GM12864 (cell line): ENCODE measurements around the gene SEMA3B.

Source experiments
- DNase-seq: peaks from one replicate; pipeline ENCODE4 v3.0.0-alpha.2; 2011; ENCODE audit warnings: low read depth
- H3K4me3 ChIP-seq: 2 replicates; pipeline ENCODE4 v1.5.1; 2011; ENCODE audit warnings: mild to moderate bottlenecking, low read depth, low read length, control low read depth
- TF ChIP-seq, protein P1 (sequence below): IDR thresholded peaks from 2 replicates; pipeline ENCODE4 v1.5.1; 2011; ENCODE audit warnings: low read depth, mild to moderate bottlenecking, moderate library complexity, low read length, control low read depth, inconsistent platforms; ENCODE audit errors: missing control alignments

The SEMA3B gene

DNA sequence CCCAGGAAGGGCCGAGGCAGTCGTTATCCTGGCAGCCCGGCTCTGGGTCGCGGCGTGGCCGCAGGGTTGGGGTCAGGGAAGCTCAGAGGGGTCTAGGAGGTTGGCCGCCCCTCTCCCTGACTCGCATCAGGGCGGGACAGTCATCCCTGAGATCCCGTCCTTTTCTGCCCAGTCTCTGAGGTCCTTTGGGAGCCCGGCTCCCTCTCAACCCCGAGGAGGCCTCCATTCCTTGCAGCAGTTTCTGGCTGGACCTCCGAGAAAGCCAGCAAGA is 53.1 kb downstream of the SEMA3B start:
- TF ChIP-seq, protein P1, sequence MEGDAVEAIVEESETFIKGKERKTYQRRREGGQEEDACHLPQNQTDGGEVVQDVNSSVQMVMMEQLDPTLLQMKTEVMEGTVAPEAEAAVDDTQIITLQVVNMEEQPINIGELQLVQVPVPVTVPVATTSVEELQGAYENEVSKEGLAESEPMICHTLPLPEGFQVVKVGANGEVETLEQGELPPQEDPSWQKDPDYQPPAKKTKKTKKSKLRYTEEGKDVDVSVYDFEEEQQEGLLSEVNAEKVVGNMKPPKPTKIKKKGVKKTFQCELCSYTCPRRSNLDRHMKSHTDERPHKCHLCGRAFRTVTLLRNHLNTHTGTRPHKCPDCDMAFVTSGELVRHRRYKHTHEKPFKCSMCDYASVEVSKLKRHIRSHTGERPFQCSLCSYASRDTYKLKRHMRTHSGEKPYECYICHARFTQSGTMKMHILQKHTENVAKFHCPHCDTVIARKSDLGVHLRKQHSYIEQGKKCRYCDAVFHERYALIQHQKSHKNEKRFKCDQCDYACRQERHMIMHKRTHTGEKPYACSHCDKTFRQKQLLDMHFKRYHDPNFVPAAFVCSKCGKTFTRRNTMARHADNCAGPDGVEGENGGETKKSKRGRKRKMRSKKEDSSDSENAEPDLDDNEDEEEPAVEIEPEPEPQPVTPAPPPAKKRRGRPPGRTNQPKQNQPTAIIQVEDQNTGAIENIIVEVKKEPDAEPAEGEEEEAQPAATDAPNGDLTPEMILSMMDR: no peak
- no peak for DNase-seq
- peak overlapping the region; percentile 61 for H3K4me3 ChIP-seq

DNA sequence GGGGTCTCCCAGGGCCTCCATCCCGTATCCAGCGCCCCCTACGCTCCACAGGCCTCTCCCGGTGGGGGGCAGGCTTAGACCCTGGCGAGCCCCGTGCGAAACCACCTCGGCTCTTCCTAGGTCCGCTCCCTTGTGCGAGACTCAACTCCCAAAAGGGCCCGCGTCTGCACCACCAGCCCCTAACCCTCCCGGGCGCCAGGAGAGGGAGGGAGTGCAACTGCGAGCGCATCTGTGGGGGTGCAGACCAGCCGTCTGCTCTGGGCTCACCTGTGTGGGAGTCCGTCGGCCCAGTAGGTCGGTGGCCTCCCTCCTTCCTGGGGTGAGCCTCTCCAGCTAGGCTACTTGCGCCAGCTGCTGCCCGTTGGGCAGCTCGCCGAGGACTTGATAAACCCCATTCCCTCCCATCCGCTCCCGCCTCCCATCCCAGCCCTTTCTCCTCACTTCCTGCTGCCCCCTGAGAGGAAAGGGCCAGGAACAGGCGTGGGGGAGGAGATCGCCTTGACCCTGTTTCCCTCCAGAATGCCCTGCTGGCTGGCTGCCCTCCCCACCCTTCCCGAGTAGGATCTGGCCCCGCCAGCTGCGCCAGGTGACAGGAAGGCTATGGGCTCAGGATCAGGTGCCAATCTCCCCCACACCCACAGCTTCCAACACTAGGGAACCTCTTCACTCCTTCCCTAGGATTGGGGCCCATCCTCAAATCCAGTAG is 53.6 kb downstream of the SEMA3B start, which contains the start of gene HYAL2:
TSS of gene HYAL2 (minus strand) at position 360 of the 706 bp plus-strand sequence. CDS start 2,256 bp downstream, outside the sequence.
- no peak for DNase-seq
- H3K4me3 ChIP-seq: peak within 1 kb of the TSS; percentile 61

DNA sequence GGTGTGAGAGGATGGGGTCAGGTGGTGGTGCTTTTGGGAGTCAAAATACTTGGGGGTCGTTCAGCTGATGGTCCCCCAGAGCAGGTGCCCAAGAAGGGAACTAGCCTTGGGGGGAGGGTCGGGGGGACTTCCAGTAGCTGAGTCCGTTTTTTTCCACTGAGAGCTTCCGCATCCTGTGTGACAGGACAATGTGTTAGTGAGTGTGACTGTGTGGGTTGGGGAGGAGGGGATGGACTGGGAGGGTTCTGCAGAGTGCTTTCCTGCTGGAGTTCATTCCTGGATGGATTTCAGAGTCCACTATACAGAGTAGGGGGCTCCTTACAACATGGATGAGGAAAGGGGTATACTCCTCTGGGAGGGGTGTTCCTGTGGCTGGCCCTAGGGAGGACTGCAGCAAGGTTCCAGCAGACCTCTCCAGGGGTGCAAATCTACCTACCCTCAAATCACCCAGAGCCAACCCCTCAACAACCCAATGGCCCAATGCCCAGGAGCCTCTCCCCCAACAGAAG is 54.2 kb downstream of the SEMA3B start:
- H3K4me3 ChIP-seq: no peak overlapping the region
- no peak for DNase-seq

More for the DNA sequence above, 53.6 kb downstream of the SEMA3B start, which contains the start of gene HYAL2:
- TF ChIP-seq, protein P1: no peak

DNA sequence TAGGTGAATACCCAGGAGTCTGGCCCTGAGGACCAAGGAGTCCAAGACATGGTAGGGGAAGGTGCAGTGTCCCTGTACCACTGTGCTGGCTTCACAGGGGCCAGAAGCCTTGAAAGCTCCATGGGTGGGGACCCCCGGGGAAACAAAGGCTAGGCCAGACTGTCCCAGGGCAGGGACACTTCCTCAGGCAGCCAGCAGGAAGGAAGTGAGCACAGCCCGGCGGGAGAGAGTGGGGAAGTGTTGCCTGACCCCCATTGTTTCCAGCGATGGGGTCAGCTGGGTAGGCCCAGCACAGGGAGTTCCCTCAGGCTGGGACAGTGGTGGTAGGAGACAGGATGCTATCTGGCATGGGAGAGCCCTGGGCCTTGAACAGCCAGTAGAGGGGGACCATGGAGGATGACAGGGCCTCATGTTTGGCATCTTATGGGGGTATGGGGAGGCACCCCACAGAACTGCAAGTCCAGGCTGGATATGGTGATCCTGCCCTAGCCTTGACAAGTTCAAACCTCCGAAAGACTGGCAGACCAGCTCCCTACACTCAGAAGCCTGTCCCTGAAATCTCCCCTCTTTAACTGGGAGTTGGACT is 54.8 kb downstream of the SEMA3B start:
- DNase-seq: no peak
- TF ChIP-seq, protein P1: no peak
- no peak overlapping the region for H3K4me3 ChIP-seq

More for the DNA sequence above, 54.2 kb downstream of the SEMA3B start:
- TF ChIP-seq, protein P1: no peak

DNA sequence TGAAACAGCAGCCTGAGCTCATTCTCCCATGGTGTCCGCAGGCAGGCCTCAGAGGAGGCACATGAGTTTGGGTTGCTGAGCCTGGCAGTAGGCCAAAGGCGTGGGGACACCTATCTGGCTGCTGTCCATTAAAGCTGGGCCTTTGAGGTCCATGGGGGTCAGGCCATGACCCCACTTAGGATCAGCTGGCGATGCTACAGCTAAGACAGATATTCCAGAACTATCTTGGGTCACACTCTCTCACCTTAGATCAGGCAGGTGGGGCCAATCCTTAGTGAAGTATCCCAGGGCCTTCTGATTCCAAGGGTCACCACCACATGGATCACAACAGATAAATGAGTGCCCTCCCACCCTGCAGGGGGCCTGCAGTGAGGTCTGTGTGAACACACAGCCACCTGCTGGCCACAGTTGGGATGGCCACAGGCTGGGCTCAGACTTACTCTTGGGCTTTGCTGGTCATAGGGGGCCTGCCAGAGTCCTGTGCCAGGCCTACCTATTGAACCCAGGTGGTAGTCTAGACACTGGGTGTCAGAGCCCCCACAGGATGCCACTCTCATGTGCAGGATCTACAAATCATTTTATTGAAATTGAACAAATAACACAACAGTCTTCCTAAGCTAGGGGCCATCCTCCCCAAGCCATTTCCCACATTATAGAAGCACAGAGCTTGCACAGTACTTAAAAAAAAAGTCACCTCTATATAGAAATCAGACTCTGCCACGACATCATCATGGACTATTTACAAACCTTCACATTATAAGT is 55.6 kb downstream of the SEMA3B start:
- TF ChIP-seq, protein P1: peak; percentile 81
- no peak overlapping the region for H3K4me3 ChIP-seq
- no peak for DNase-seq

DNA sequence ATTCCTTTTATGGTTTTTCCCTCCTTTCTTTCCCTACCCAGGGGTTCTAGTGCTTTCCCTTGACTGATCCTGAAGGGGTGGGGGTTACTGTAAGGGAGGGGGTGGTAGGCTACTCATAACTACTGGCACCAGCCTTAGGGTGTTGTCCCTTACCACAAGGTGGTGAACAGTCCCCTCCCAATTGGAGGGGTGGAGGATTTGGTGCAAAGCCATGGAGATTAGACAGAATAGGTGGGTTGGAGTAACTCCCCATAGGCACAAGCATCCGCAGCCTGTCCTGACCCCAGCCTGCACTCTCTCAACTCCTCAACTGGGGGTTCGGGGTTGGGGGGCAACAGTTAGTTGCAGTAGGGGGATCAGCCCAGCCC is 56.1 kb downstream of the SEMA3B start:
- TF ChIP-seq, protein P1: no peak
- no peak for DNase-seq
- no peak overlapping the region for H3K4me3 ChIP-seq
